HepG2 (cell line): ENCODE measurements around the gene SSBP4. TPM values are rescaled to one million over a fixed set of nuclear protein-coding genes. Genes with fewer than 3 reads are reported as not detected.

Experiments
- AHDC1 ChIP-seq: sonication (generic); formaldehyde crosslinking; IDR thresholded peaks from 2 replicates; pipeline ENCODE4 v1.5.1; 2020; ENCODE audit warnings: mild to moderate bottlenecking, missing genetic modification reagents, borderline replicate concordance
- ARNTL ChIP-seq: sonication (generic); formaldehyde crosslinking; IDR thresholded peaks from 2 replicates; pipeline ENCODE4 v1.4.0; 2020; ENCODE audit warnings: mild to moderate bottlenecking, missing genetic modification reagents
- CHD2 ChIP-seq: IDR thresholded peaks from 2 replicates; pipeline ENCODE4 v1.6.1; 2011; ENCODE audit warnings: low read depth, low read length, improper control_type of control experiment
- CHD4 ChIP-seq: fragments of 200-600 bp; sonication (generic); IDR thresholded peaks from 2 replicates; pipeline ENCODE4 v1.7.0; 2017; ENCODE audit warnings: mild to moderate bottlenecking, low read length, borderline replicate concordance
- HDAC6 ChIP-seq: fragments of 200-600 bp; sonication (generic); IDR thresholded peaks from 2 replicates; pipeline ENCODE4 v1.7.0; 2017; ENCODE audit warnings: mild to moderate bottlenecking, antibody characterized with exemption, low read length, low read depth
- HNRNPL ChIP-seq: fragments of 200-400 bp; formaldehyde crosslinking; IDR thresholded peaks from 2 replicates; pipeline ENCODE4 v1.6.1; 2017; ENCODE audit warnings: mild to moderate bottlenecking, low read depth, low read length
- MAZ ChIP-seq, 2 experiments: sonication (generic) in 1 of 2; formaldehyde crosslinking in 1 of 2; IDR thresholded peaks; 2 replicates each; pipeline versions ENCODE4 v1.5.0 to v1.6.1; 2012 to 2020; ENCODE audit warnings: low read depth in 2 of 2, mild to moderate bottlenecking in 2 of 2, borderline replicate concordance in 1 of 2, improper control_type of control experiment in 1 of 2, low read length in 1 of 2, missing genetic modification reagents in 1 of 2, moderate library complexity in 1 of 2
- NONO ChIP-seq, 2 experiments: fragments of 450-650 bp in 1 of 2; sonication (generic) in 1 of 2; formaldehyde crosslinking in 1 of 2; IDR thresholded peaks in 1 of 2; conservative IDR thresholded peaks in 1 of 2; 2 replicates each; pipeline versions ENCODE4 v1.6.1 to v1.8.0; 2017 to 2022; ENCODE audit warnings: mild to moderate bottlenecking in 1 of 2, missing genetic modification reagents in 1 of 2, moderate library complexity in 1 of 2
- NR3C1 ChIP-seq: sonication (generic); formaldehyde crosslinking; IDR thresholded peaks from 2 replicates; pipeline ENCODE4 v1.4.0; 2020; ENCODE audit warnings: missing genetic modification reagents
- PBX3 ChIP-seq: sonication (generic); formaldehyde crosslinking; IDR thresholded peaks from 2 replicates; pipeline ENCODE4 v1.8.1; 2023; ENCODE audit warnings: missing genetic modification reagents, inconsistent platforms, borderline replicate concordance
- POGZ ChIP-seq: sonication (generic); formaldehyde crosslinking; IDR thresholded peaks from 2 replicates; pipeline ENCODE4 v1.4.0; 2020; ENCODE audit warnings: mild to moderate bottlenecking, missing genetic modification reagents
- SIN3B ChIP-seq: fragments of 150-350 bp; IDR thresholded peaks from 2 replicates; pipeline ENCODE4 v1.6.1; 2014; ENCODE audit warnings: low read length
- TARDBP ChIP-seq: sonication (generic); formaldehyde crosslinking; IDR thresholded peaks from 2 replicates; pipeline ENCODE4 v1.8.0; 2022; ENCODE audit warnings: mild to moderate bottlenecking, missing genetic modification reagents
- YEATS4 ChIP-seq: sonication (generic); formaldehyde crosslinking; IDR thresholded peaks from 2 replicates; pipeline ENCODE4 v1.4.0; 2020; ENCODE audit warnings: missing genetic modification reagents, borderline replicate concordance
- ZFY ChIP-seq: sonication (generic); formaldehyde crosslinking; IDR thresholded peaks from 2 replicates; pipeline ENCODE4 v1.4.0; 2020; ENCODE audit warnings: missing genetic modification reagents
- ZMYM3 ChIP-seq: sonication (generic); formaldehyde crosslinking; IDR thresholded peaks from 2 replicates; pipeline ENCODE4 v1.5.1; 2020; ENCODE audit warnings: mild to moderate bottlenecking, missing genetic modification reagents
- ZNF563 ChIP-seq: sonication (generic); formaldehyde crosslinking; IDR thresholded peaks from 2 replicates; pipeline ENCODE4 v1.8.0; 2022; ENCODE audit warnings: mild to moderate bottlenecking, moderate library complexity, missing genetic modification reagents
- ZNF597 ChIP-seq: sonication (generic); formaldehyde crosslinking; IDR thresholded peaks from 2 replicates; pipeline ENCODE4 v1.5.0; 2020; ENCODE audit warnings: missing genetic modification reagents
- ZNF740 ChIP-seq: sonication (generic); formaldehyde crosslinking; IDR thresholded peaks from 2 replicates; pipeline ENCODE4 v1.4.0; 2020; ENCODE audit warnings: missing genetic modification reagents
- ZSCAN21 ChIP-seq: sonication (generic); formaldehyde crosslinking; IDR thresholded peaks from 2 replicates; pipeline ENCODE4 v1.8.0; 2022; ENCODE audit warnings: mild to moderate bottlenecking, missing genetic modification reagents, moderate library complexity, borderline replicate concordance
- polyA plus RNA-seq, 8 experiments: library from polyadenylated mRNA; depleted of rRNA in 3 of 8; stranded (reverse) in 7 of 8; unstranded in 1 of 8; fragments of >200 nt; fragmentation: Illumina TruSeq in 4 of 8; extraction: Trizol in 4 of 8; gene quantifications; 2 replicates each; pipeline versions ENCODE4 v1.2.1 to v1.2.3, GENCODE V29; 2011 to 2016; ENCODE audit warnings: low read depth in 4 of 8, missing spikeins in 1 of 8, mixed read lengths in 1 of 8; ENCODE audit not compliant: insufficient read depth in 1 of 8
- total RNA-seq, 5 experiments: library from RNA; depleted of rRNA; stranded (reverse); fragments of >200 nt; fragmentation: Illumina TruSeq; extraction: Trizol; gene quantifications; 2 replicates each; pipeline ENCODE4 v1.2.3, GENCODE V29; 2016; ENCODE audit warnings: low read depth in 1 of 5

The SSBP4 gene
- total and polyA plus RNA-seq, 2 of the 13 experiments (the other 11 are each of a cell fraction or from before 2014, with no cell fraction given) = 20.8 to 39.5 TPM

- no peak; the same call in 1 of the 2 replicates for TF ChIP-seq ZNF740 (CRISPR knock-in tag)
- peak; percentile 92; the same call in 1 of the 2 replicates for TF ChIP-seq AHDC1 (CRISPR knock-in tag)
- TF ChIP-seq HDAC6 = no peak
- peak; percentile 62; the same call in 1 of the 2 replicates for TF ChIP-seq ZNF563 (CRISPR knock-in tag)
- TF ChIP-seq YEATS4 (CRISPR knock-in tag) = no peak
- TF ChIP-seq MAZ (IDR thresholded peaks at IDR 0.05; ENCODE audit: borderline replicate concordance, low read depth, low read length) = peak; percentile 74; the same call in 1 of the 2 replicates
- peak; percentile 93; the same call in 1 of the 2 replicates for TF ChIP-seq MAZ (CRISPR knock-in tag; IDR thresholded peaks at IDR 0.05; ENCODE audit: low read depth)
- TF ChIP-seq NONO (IDR thresholded peaks at IDR 0.05) = no peak
- peak; percentile 93 for TF ChIP-seq NONO (CRISPR knock-in tag; conservative IDR thresholded peaks at IDR 0.05)
- peak; percentile 95 for TF ChIP-seq TARDBP
- no peak for TF ChIP-seq SIN3B
- peak; percentile 52 for TF ChIP-seq CHD4
- peak; percentile 83 for TF ChIP-seq POGZ
- no peak for TF ChIP-seq ZNF597 (CRISPR knock-in tag)
- peak; percentile 79 for TF ChIP-seq ZSCAN21 (CRISPR knock-in tag)
- TF ChIP-seq CHD2 = no peak
- no peak for TF ChIP-seq HNRNPL
- TF ChIP-seq NR3C1 (CRISPR knock-in tag) = no peak
- peak; percentile 98 for TF ChIP-seq ARNTL (CRISPR knock-in tag)
- no peak; the same call in 1 of the 2 replicates for TF ChIP-seq ZFY (CRISPR knock-in tag)
- no peak for TF ChIP-seq PBX3 (CRISPR knock-in tag)
- peak; percentile 74 for TF ChIP-seq ZMYM3 (CRISPR knock-in tag)
These were observed 39.1 kb upstream of the SSBP4 start (continued) for GRCh38 chr19:18379803-18380747.
